NT2/D1 (cell line): ENCODE measurements around the gene KIF21B.

ENCODE experiments used
- SUZ12 ChIP-seq: IDR thresholded peaks from 2 replicates; pipeline ENCODE4 v1.6.1; 2011; ENCODE audit not compliant: insufficient read length, insufficient read depth; ENCODE audit errors: extremely low read depth
- ZNF274 ChIP-seq: IDR thresholded peaks from 2 replicates; pipeline ENCODE4 v1.6.1; 2011; ENCODE audit warnings: mild to moderate bottlenecking, low read depth, low read length

DNA sequence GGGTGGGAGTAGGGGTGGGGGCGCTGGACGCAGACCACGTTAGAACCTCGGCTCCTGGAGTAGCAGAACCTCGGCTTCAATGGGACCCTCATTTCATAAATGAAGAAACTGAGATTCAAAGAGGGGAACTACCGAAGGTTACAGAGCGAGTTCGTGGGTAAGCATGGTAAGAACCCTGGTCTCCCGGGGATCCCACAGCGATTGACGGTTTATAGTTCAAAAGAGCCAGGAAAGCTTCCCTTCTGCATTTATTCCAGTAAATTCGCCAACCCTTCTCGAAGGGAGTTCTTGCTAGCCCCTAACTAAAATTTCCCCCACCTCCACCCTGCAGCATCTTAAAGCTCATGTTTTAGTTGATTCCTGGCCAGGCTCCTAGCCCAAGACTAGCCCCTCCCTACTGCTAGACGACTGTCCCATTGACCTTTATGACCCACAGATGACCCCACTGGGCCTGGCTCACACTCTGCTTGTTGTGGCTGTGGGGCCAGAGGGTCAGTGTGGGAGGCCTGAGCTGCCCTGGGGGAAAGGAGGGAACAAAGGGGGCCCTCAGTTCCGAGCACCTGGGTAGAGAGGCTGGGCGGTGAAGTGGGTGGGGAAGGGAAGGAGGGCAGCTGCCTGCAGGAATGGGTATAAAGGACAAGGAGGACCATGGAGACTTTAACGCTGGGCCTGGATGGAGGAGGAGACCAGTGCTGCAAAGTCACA lies 558 bp upstream of the KIF21B start:
- TF ChIP-seq SUZ12 (no peak), ZNF274 (no peak)
